ENCODE data around the gene WNT10A. TPM values are rescaled to one million over a fixed set of nuclear protein-coding genes. Genes with fewer than 3 reads are reported as not detected.

WNT10A gene
- polyA plus RNA-seq, 1 experiment: not detected

DNA sequence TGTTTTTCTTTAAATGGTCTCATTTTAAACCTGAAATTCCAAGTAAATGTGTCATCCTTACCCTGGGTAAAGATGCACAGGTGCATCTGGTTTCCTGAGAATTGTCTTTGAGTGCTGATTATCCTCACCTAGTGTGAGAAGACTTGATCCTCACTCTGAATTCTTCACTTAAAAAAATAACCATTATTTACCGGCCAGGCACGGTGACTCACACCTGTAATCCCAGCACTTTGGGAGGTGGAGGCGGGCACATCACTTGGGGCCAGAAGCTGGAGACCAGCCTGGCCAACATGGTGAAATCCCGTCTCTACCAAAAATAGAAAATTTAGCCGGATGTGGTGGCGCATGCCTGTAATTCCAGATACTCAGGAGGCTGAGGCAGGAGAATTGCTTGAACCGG, 30.9 kb upstream of the WNT10A start:
- no peak for DNase-seq (ENCODE audit: low read depth)
- Histone ChIP-seq H3K27me3 (ENCODE audit: control insufficient read depth, insufficient read depth, low read length) (peaks cover 14% of the 10 kb centered on the region), H3K36me3 (ENCODE audit: control insufficient read depth, insufficient read depth, low read length) (no peaks in the 10 kb centered on the region), H3K4me3 (ENCODE audit: low read depth, low read length) (no peak overlapping the region)
- TF ChIP-seq, protein P1, sequence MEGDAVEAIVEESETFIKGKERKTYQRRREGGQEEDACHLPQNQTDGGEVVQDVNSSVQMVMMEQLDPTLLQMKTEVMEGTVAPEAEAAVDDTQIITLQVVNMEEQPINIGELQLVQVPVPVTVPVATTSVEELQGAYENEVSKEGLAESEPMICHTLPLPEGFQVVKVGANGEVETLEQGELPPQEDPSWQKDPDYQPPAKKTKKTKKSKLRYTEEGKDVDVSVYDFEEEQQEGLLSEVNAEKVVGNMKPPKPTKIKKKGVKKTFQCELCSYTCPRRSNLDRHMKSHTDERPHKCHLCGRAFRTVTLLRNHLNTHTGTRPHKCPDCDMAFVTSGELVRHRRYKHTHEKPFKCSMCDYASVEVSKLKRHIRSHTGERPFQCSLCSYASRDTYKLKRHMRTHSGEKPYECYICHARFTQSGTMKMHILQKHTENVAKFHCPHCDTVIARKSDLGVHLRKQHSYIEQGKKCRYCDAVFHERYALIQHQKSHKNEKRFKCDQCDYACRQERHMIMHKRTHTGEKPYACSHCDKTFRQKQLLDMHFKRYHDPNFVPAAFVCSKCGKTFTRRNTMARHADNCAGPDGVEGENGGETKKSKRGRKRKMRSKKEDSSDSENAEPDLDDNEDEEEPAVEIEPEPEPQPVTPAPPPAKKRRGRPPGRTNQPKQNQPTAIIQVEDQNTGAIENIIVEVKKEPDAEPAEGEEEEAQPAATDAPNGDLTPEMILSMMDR (IDR thresholded peaks at IDR 0.05; ENCODE audit: insufficient read depth, low read depth, low read length): no peak
- CTCF ChIA-PET: interaction anchor here (1.1 to 5.1 kb wide), 8 partner anchors 10 to 191 kb away, joined by 3 to 51 read pairs (median 29); partner anchors contain the start of genes BCS1L, RNF25, STK36 and TTLL4
- POLR2A ChIA-PET: no interaction called here

DNA sequence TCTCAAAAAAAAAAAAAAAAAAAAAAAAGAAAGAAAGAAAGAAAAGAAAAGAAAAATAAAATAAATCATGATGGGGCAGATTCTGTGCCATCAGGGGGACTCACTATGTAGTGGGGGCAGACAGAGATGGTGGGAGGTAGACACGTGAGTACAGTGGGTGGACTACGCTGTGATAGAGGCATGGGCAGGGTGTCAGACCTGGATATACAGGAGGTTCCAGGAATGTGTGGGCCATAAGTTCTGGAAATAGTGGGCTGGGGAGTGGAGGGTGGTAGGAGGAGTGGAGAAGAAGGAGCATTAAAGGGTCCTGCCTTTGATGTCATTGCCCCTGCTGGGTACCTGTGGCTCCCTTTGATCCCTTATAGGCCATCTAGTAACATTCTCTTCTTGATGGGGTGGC, 29.9 kb upstream of the WNT10A start:
- CTCF ChIA-PET: interaction anchor here (0.7 to 5.1 kb wide), 12 partner anchors 8 to 304 kb away, joined by 3 to 42 read pairs (median 12); partner anchors contain the start of genes BCS1L, TTLL4 and ZNF142
- Histone ChIP-seq H3K27me3 (ENCODE audit: control insufficient read depth, insufficient read depth, low read length) (peaks cover 23% of the 10 kb centered on the region), H3K36me3 (ENCODE audit: control insufficient read depth, insufficient read depth, low read length) (no peaks in the 10 kb centered on the region), H3K4me3 (ENCODE audit: low read depth, low read length) (no peak overlapping the region)
- DNase-seq (ENCODE audit: low read depth): no peak
- TF ChIP-seq, protein P1 (IDR thresholded peaks at IDR 0.05; ENCODE audit: insufficient read depth, low read depth, low read length): no peak
- POLR2A ChIA-PET: interaction anchor here (0.6 kb wide), 1 partner anchor 12 kb away, joined by 4 read pairs; no protein-coding TSS in a partner anchor

DNA sequence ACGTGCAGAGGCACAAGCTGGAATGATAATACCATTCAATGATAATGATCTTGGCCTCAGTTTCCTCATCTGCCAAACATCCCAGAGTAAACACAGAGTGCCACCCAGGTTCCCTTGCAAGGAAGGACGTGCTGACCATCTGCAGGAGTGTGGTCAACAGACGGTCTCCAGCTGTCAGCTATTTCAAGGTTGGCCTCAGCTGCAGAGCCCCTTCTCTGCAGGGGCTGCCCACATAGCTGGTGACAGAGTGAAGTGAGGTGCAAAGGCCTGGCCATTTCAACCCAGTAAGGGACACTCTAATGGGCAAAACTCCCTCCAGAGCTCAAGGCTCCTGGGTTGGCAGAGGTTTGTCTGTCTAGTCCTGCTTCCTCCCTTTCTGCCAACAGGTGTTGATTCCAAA, 29.4 kb upstream of the WNT10A start:
- H3K4me3 ChIP-seq (ENCODE audit: low read depth, low read length): no peak overlapping the region
- ChIA-PET CTCF (interaction anchor here (0.6 to 5.1 kb wide), 11 partner anchors 9 to 303 kb away, joined by 3 to 42 read pairs (median 5); partner anchors contain the start of genes BCS1L, TTLL4 and ZNF142), POLR2A (no interaction called here)
- DNase-seq (ENCODE audit: low read depth): no peak
- H3K27me3 ChIP-seq (ENCODE audit: control insufficient read depth, insufficient read depth, low read length): peaks cover 27% of the 10 kb centered on the region
- TF ChIP-seq, protein P1 (IDR thresholded peaks at IDR 0.05; ENCODE audit: insufficient read depth, low read depth, low read length): no peak
- H3K36me3 ChIP-seq (ENCODE audit: control insufficient read depth, insufficient read depth, low read length): no peaks in the 10 kb centered on the region

DNA sequence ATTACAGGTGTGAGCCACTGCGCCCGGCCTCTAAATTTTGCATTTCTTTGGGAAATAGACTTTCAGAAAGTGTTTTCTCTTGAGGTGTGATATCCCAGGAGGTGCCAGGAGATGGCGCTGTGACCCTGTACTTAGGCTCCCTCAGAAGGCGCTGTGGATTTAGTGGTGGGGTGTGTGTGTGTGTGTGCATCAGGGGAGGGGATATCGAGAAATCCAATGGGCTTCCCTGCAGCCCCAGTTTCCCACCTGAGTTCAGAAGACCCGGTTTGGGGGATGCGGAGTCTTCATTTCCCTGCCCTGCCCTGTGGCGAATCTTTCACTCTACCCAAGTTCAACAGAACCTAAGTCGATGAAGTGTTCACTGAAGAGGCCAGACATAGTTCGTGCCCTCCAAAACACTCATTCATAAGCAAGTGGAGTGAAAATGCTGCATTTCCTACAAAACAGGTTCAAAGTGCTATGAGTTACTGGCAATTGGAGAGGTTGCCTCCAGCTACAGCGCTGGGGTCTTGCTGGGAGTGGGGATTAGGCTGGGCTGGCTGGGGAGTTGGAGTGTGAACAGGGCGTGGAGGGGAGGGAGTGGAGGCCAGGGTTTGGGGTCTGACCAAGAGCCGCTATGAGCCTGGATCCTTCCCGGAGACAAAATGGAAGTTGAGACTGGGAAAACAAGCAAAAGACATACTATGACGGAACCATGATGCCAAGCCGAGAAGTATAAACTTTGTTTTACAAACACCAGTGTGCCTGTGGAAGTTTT, 27.6 kb upstream of the WNT10A start:
- Histone ChIP-seq H3K4me3 (ENCODE audit: low read depth, low read length) (no peak overlapping the region), H3K36me3 (ENCODE audit: control insufficient read depth, insufficient read depth, low read length) (no peaks in the 10 kb centered on the region), H3K27me3 (ENCODE audit: control insufficient read depth, insufficient read depth, low read length) (peaks cover 39% of the 10 kb centered on the region)
- TF ChIP-seq, protein P1 (IDR thresholded peaks at IDR 0.05; ENCODE audit: insufficient read depth, low read depth, low read length): peak; percentile 78
- ChIA-PET POLR2A (no interaction called here), CTCF (interaction anchor here (0.7 to 4.5 kb wide), 17 partner anchors 7 to 301 kb away, joined by 3 to 42 read pairs (median 4); partner anchors contain the start of genes PRKAG3, RNF25, STK36 and TTLL4)
- DNase-seq (ENCODE audit: low read depth): no peak

DNA sequence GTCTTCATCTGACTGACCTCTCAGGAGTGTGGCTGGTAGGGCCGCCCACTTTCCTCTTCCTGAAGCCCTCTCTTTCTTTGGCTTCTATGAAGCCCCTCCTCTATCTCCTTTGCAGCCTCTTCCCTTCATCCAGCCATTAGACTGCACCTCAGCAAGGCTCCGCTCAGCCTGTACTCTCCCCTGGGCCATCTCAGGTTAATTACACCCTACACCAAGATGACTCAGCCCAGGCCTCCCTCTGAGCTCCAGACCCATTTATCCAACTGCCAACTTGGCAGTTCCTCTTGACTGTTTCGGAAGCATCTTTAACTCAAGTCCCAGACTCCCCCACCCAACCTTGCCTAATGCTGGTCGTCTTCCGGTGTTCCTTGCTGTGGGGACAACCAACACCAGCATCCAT, 26.9 kb upstream of the WNT10A start:
- ChIA-PET POLR2A (no interaction called here), CTCF (interaction anchor here (0.8 to 4.5 kb wide), 6 partner anchors 9 to 142 kb away, joined by 3 to 42 read pairs (median 12); no protein-coding TSS in a partner anchor)
- TF ChIP-seq, protein P1 (IDR thresholded peaks at IDR 0.05; ENCODE audit: insufficient read depth, low read depth, low read length): no peak
- no peaks in the 10 kb centered on the region for H3K36me3 ChIP-seq (ENCODE audit: control insufficient read depth, insufficient read depth, low read length)
- peaks cover 45% of the 10 kb centered on the region for H3K27me3 ChIP-seq (ENCODE audit: control insufficient read depth, insufficient read depth, low read length)
- H3K4me3 ChIP-seq (ENCODE audit: low read depth, low read length): no peak overlapping the region
- DNase-seq (ENCODE audit: low read depth): no peak
